ENCODE results near the gene KLHL26.

DNA sequence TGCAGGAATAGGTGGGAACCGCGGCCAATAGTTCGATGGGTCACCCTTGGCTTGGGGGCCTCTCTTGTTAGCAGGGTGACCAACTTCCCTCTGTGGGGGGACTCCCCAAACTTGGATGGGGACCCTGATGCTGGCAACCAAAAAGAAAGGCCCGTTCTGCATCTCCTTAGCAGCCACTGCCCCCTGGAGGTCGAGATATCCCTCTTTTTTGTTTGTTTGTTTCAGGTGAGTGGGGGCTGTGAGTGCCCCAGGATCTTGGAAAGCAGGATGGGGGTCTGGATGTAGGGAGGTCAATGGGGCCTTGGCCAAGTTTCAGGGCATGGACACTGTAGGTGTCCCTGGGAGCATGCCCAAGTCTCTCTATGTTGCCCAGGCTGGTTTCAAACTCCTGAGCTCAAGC, 39.0 kb downstream of the KLHL26 start:
- TF ChIP-seq POLR2A (IDR thresholded peaks at IDR 0.05; ENCODE audit: low read length) (no peak), GATA1 (IDR thresholded peaks at IDR 0.05; ENCODE audit: low read depth, low read length) (no peak)

Measured in erythroblast (primary cell).